Neutrophil (primary cell): ENCODE data around the gene GEMIN5.
A peak's percentile ranks its signal among the peaks of the same experiment; 100 is the strongest.

ENCODE experiments used
- H3K27ac ChIP-seq: fragments of 200-600 bp; sonication (generic); 2 replicates; pipeline ENCODE4 v1.5.1; 2016; ENCODE audit warnings: mild to moderate bottlenecking, moderate library complexity
- H3K27me3 ChIP-seq: fragments of 200-600 bp; sonication (generic); 2 replicates; pipeline ENCODE4 v1.6.0; 2016; ENCODE audit warnings: mild to moderate bottlenecking
- H3K36me3 ChIP-seq: fragments of 200-600 bp; sonication (generic); 2 replicates; pipeline ENCODE4 v1.5.1; 2017
- H3K4me1 ChIP-seq, 2 experiments: fragments of 200-600 bp in 1 of 2; sonication (generic) in 1 of 2; 1 replicate in 1 of 2; 2 replicates in 1 of 2; pipeline versions ENCODE4 v1.5.1 to v1.6.1; 2013 to 2016; ENCODE audit warnings: low read depth in 1 of 2, low read length in 1 of 2, mild to moderate bottlenecking in 1 of 2, moderate library complexity in 1 of 2; ENCODE audit not compliant: control insufficient read depth in 1 of 2, insufficient read depth in 1 of 2
- H3K4me3 ChIP-seq, 2 experiments: fragments of 200-600 bp in 1 of 2; sonication (generic) in 1 of 2; 1 replicate in 1 of 2; 2 replicates in 1 of 2; pipeline ENCODE4 v1.5.1; 2013 to 2016; ENCODE audit warnings: low read depth in 1 of 2, low read length in 1 of 2, mild to moderate bottlenecking in 1 of 2, moderate library complexity in 1 of 2
- H3K9me3 ChIP-seq: fragments of 200-600 bp; sonication (generic); 2 replicates; pipeline ENCODE4 v1.5.1; 2016
- TF ChIP-seq, protein P1 (sequence below): fragments of 200-600 bp; sonication (generic); IDR thresholded peaks from 2 replicates; pipeline ENCODE4 v1.5.1; 2016; ENCODE audit warnings: antibody characterized with exemption

GEMIN5 gene

DNA sequence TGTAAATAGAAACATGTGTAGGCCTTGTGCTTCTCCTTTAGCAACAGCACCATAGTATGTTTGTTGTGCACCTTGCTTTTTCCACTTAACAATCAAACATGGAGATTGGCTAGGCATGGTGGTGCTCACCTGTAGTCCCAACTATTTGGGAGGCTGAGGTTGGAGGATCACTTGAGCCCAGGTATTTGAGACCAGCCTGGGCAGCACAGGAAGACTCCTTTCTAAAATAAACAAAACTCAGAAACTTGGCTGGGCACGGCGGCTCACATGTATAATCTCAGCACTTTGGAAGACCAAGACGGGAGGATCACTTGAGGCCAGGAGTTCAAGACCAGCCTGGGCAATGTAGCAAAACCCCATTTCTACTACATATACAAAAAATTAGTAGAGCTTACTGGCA, 86.7 kb downstream of the GEMIN5 start:
- H3K4me3 ChIP-seq, result no peak overlapping the region
- H3K27ac ChIP-seq, result no peak overlapping the region
- peaks cover 18 to 19% of the 10 kb centered on the region in 2 experiments for H3K4me1 ChIP-seq

DNA sequence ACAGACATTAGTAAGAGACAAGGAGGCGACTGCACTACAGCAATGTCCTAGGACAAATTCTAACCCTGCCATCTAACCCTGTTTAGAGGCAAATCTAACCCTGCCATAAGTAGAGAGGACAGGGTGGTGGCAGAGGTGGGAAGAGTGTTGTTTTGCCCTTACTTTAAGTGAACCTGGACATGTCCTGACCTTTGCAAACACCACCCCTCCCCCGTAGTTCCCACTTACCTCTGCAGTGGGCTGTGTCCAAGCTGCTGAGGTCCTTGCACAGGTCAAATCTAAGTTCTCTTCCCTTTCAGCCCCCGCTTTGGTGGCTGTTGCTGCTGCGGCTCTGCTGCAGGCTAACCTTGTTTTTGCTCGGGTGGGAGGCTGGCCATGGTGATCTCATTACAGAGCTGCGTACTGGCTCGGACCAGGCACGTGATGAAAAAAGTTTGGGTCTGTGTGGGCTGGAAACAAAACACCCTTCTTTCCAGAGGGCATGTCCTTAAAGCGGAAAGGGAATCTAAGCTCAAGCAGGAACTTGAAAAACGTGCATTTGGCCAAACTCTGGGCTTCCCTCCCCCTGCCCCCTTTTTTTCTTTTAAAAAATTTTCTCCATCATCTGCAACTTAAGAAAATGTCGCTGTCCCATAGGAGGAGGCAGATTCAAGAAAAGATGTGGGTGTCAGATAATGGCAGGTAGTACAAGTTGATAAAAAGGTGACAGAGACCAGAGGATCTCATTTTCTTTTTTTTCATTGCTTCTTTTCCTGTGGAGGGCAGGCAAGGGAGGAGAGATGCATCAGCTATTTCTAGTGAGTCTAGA, 87.6 kb downstream of the GEMIN5 start, which contains the start of gene FAXDC2:
Gene FAXDC2, minus strand, starts transcription at position 349 of the 808 bp plus-strand sequence. CDS start 12,425 bp downstream, outside the sequence.
- Histone ChIP-seq H3K27ac (peak within 1 kb of the TSS; percentile 55), H3K27me3 (no peaks in the 10 kb centered on the region), H3K4me3 (peak within 1 kb of the TSS in 1 of 2 experiments; percentile 24), H3K9me3 (no peaks in the 10 kb centered on the region), H3K4me1 (peaks cover 18 to 19% of the 10 kb centered on the region in 2 experiments), H3K36me3 (no peaks in the 10 kb centered on the region)
- TF ChIP-seq, protein P1, sequence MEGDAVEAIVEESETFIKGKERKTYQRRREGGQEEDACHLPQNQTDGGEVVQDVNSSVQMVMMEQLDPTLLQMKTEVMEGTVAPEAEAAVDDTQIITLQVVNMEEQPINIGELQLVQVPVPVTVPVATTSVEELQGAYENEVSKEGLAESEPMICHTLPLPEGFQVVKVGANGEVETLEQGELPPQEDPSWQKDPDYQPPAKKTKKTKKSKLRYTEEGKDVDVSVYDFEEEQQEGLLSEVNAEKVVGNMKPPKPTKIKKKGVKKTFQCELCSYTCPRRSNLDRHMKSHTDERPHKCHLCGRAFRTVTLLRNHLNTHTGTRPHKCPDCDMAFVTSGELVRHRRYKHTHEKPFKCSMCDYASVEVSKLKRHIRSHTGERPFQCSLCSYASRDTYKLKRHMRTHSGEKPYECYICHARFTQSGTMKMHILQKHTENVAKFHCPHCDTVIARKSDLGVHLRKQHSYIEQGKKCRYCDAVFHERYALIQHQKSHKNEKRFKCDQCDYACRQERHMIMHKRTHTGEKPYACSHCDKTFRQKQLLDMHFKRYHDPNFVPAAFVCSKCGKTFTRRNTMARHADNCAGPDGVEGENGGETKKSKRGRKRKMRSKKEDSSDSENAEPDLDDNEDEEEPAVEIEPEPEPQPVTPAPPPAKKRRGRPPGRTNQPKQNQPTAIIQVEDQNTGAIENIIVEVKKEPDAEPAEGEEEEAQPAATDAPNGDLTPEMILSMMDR, result no peak

More for the DNA sequence above, 86.7 kb downstream of the GEMIN5 start:
- Histone ChIP-seq H3K27me3 (no peaks in the 10 kb centered on the region), H3K9me3 (no peaks in the 10 kb centered on the region), H3K36me3 (no peaks in the 10 kb centered on the region)
- TF ChIP-seq, protein P1, result no peak

DNA sequence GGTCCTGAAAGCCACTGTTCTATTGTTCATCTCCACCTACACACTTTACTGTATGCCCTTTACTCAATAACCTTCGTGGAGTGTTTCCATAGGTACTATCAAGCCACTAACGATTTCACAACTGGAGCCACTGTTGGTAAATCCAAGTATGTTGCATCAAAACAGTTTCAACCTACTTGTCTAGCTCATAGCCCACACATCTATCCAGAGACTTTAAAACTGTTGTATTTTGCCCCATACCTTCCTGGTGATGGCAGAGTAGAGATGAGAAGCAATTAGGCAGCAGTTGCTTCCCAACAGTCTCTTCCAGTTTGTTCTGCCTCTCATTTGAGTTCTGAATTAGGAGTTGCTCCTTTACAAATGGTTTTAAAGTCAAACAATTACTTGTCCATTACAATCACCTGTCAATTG, 88.2 kb downstream of the GEMIN5 start:
- Histone ChIP-seq H3K27me3 (no peaks in the 10 kb centered on the region), H3K27ac (peak overlapping the region; percentile 55), H3K4me1 (peaks cover 18 to 19% of the 10 kb centered on the region in 2 experiments), H3K36me3 (no peaks in the 10 kb centered on the region), H3K4me3 (no peak overlapping the region), H3K9me3 (no peaks in the 10 kb centered on the region)
- TF ChIP-seq, protein P1, result no peak

DNA sequence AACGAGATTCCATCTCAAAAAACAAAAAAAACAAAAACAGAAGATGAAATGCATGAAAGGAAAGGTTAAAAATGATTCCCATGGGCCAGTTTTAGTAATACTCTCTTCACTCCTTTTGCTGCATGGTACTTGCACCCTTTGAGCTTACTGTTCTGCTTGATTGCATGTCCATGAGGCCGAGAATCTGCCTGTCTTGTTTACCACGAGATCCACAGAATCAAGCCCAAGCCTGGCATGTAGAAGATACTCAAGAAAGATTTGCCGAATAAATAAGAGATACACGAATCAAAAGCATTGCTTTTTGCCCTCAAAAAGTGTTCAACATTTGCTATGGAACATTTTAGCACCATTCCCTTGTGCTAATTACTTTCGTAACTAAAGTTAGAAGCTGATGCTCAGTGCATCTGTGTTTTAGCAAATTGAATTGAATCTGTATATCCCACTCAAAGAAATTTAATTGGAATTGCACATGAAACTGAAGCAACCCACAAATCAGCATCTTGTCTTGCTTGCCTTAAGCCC, 88.7 kb downstream of the GEMIN5 start:
- TF ChIP-seq, protein P1, result no peak
- H3K36me3 ChIP-seq, result no peaks in the 10 kb centered on the region
- peaks cover 18 to 19% of the 10 kb centered on the region in 2 experiments for H3K4me1 ChIP-seq
- H3K9me3 ChIP-seq, result no peaks in the 10 kb centered on the region
- H3K27me3 ChIP-seq, result no peaks in the 10 kb centered on the region
- no peak overlapping the region for H3K4me3 ChIP-seq
- H3K27ac ChIP-seq, result peak overlapping the region; percentile 55

DNA sequence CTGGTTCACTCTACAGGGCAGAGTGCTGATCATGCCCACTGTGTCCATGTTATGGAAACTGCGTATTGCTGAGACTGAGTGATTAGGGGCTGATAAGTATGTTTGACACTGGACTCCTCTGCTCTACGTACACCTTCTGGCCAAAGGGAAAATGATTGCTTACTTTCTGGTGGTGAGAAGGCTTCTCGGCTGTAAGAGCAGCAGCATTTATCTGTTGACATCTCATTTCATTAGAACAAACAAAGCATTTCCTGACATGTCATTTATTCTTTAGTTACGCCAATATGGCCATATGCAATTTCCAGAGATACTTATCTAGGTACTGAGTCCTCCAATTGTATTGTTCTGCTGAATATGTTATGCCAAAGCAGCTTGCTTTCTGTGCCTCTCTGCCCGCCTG, 93.2 kb downstream of the GEMIN5 start:
- Histone ChIP-seq H3K27me3 (no peaks in the 10 kb centered on the region), H3K36me3 (no peaks in the 10 kb centered on the region), H3K9me3 (no peaks in the 10 kb centered on the region), H3K4me1 (peaks cover 6% of the 10 kb centered on the region in 2 experiments), H3K27ac (no peak overlapping the region), H3K4me3 (no peak overlapping the region)
- TF ChIP-seq, protein P1, result no peak
